H1 (cell line): Measurements from ENCODE around the gene DSCAM. TPM values are rescaled to one million over a fixed set of nuclear protein-coding genes. Genes with fewer than 3 reads are reported as not detected.

Experiments
- CTCF ChIA-PET: fragments of 300-600 bp; sonication (Branson Sonifier 250); formaldehyde crosslinking; loops from one replicate; lab custom pipeline; 2021; ENCODE audit not compliant: partially characterized antibody; lab: Charles Lee
- POLR2A ChIA-PET: fragments of 300-600 bp; sonication (Branson Sonifier 250); formaldehyde crosslinking; loops from one replicate; lab custom pipeline; 2021; ENCODE audit warnings: inconsistent platforms; ENCODE audit not compliant: partially characterized antibody; lab: Charles Lee
- DNase-seq, 2 experiments: peaks; one replicate each; pipeline versions ENCODE4 v3.0.0 to v3.0.0-alpha.2; 2010 to 2022; ENCODE audit warnings: low spot score in 2 of 2, low read depth in 1 of 2, mixed read lengths in 1 of 2
- FAIRE-seq: peaks from 2 replicates; lab custom pipeline; 2011; peaks lifted over from hg19 to GRCh38; lab: Jason Lieb, UNC
- H2AFZ ChIP-seq: 2 replicates; pipeline ENCODE4 v1.8.1; 2012; ENCODE audit warnings: low read length, inconsistent platforms
- H2AK5ac ChIP-seq: 2 replicates; pipeline ENCODE4 v1.6.1; 2013; ENCODE audit warnings: low read depth, low read length
- H2BK120ac ChIP-seq: replicated peaks from 2 replicates; pipeline ENCODE3; 2013; ENCODE audit warnings: low read depth, low read length, inconsistent platforms
- H2BK12ac ChIP-seq: 2 replicates; pipeline ENCODE4 v1.6.1; 2013; ENCODE audit warnings: low read depth, low read length
- H2BK15ac ChIP-seq: 2 replicates; pipeline ENCODE4 v1.6.1; 2013; ENCODE audit warnings: low read length
- H2BK20ac ChIP-seq: 2 replicates; pipeline ENCODE4 v1.6.1; 2013; ENCODE audit warnings: low read length
- H2BK5ac ChIP-seq: 2 replicates; pipeline ENCODE4 v1.6.1; 2013; ENCODE audit warnings: low read depth, low read length
- H3K14ac ChIP-seq: 2 replicates; pipeline ENCODE4 v1.6.1; 2013; ENCODE audit warnings: inconsistent platforms; ENCODE audit not compliant: insufficient read length
- H3K18ac ChIP-seq: 2 replicates; pipeline ENCODE4 v1.6.1; 2013; ENCODE audit warnings: low read length; ENCODE audit errors: extremely low read depth
- H3K23ac ChIP-seq: 2 replicates; pipeline ENCODE4 v1.6.1; 2013; ENCODE audit warnings: inconsistent platforms; ENCODE audit not compliant: insufficient read length
- H3K23me2 ChIP-seq: 2 replicates; pipeline ENCODE4 v1.6.1; 2013; ENCODE audit warnings: low read depth, low read length
- H3K27ac ChIP-seq: 2 replicates; pipeline ENCODE4 v1.6.1; 2011; ENCODE audit warnings: low read depth, low read length, inconsistent platforms
- H3K27me3 ChIP-seq, 4 experiments: replicated peaks in 1 of 4; 1 replicate in 1 of 4; 2 replicates in 3 of 4; pipeline versions ENCODE4 v1.6.1 to v1.8.1; 2011 to 2013; ENCODE audit warnings: low read length in 3 of 4, mild to moderate bottlenecking in 3 of 4, inconsistent platforms in 2 of 4, mixed read lengths in 2 of 4, moderate library complexity in 1 of 4; ENCODE audit not compliant: control insufficient read depth in 3 of 4, insufficient read depth in 3 of 4; ENCODE audit errors: extremely low read depth in 1 of 4
- H3K36me3 ChIP-seq, 4 experiments: 2 replicates each; pipeline versions ENCODE4 v1.6.1 to v1.8.1; 2011 to 2013; ENCODE audit warnings: mild to moderate bottlenecking in 4 of 4, low read length in 3 of 4, moderate library complexity in 2 of 4, control low read depth in 1 of 4, inconsistent platforms in 1 of 4; ENCODE audit not compliant: insufficient read depth in 4 of 4, control insufficient read depth in 2 of 4
- H3K4ac ChIP-seq: replicated peaks from 2 replicates; pipeline ENCODE3; 2013; ENCODE audit warnings: low read length, low read depth, mixed read lengths, inconsistent platforms; ENCODE audit not compliant: insufficient read length
- H3K4me1 ChIP-seq, 4 experiments: replicated peaks in 1 of 4; 1 replicate in 1 of 4; 2 replicates in 3 of 4; pipeline versions ENCODE4 v1.6.1 to v1.8.1; 2011 to 2013; ENCODE audit warnings: low read length in 3 of 4, inconsistent platforms in 2 of 4, mixed read lengths in 1 of 4; ENCODE audit not compliant: insufficient read depth in 4 of 4, control insufficient read depth in 3 of 4
- H3K4me2 ChIP-seq, 2 experiments: 2 replicates each; pipeline versions ENCODE4 v1.6.1 to v1.8.1; 2011 to 2013; ENCODE audit warnings: low read depth in 2 of 2, low read length in 2 of 2, control low read depth in 1 of 2, inconsistent platforms in 1 of 2, mild to moderate bottlenecking in 1 of 2; ENCODE audit not compliant: insufficient read depth in 1 of 2
- H3K4me3 ChIP-seq, 4 experiments: fragments of 200-600, 300-600 bp in 1 of 4; sonication (generic), shearing (Covaris generic), sonication (Bioruptor Twin) in 1 of 4; 2 replicates each; pipeline versions ENCODE4 v1.5.1 to v1.8.1; 2011 to 2016; ENCODE audit warnings: low read length in 4 of 4, low read depth in 3 of 4, control low read depth in 2 of 4, inconsistent platforms in 2 of 4, mild to moderate bottlenecking in 2 of 4, mixed read lengths in 1 of 4, moderate library complexity in 1 of 4; ENCODE audit not compliant: insufficient read depth in 2 of 4; ENCODE audit errors: extremely low read depth in 1 of 4
- H3K56ac ChIP-seq: replicated peaks from 2 replicates; pipeline ENCODE3; 2013; ENCODE audit warnings: low read depth, mild to moderate bottlenecking, mixed read lengths, low read length, inconsistent platforms; ENCODE audit not compliant: insufficient read length
- H3K79me1 ChIP-seq: 2 replicates; pipeline ENCODE4 v1.6.1; 2013; ENCODE audit warnings: low read depth, low read length, control low read depth
- H3K79me2 ChIP-seq, 2 experiments: 2 replicates each; pipeline versions ENCODE4 v1.6.1 to v1.8.1; 2012 to 2013; ENCODE audit warnings: low read length in 2 of 2, mild to moderate bottlenecking in 2 of 2, inconsistent platforms in 1 of 2; ENCODE audit not compliant: insufficient read depth in 2 of 2, control insufficient read depth in 1 of 2
- H3K9ac ChIP-seq, 4 experiments: replicated peaks in 1 of 4; 1 replicate in 1 of 4; 2 replicates in 3 of 4; pipeline versions ENCODE4 v1.6.1 to v1.8.1; 2011 to 2013; ENCODE audit warnings: low read depth in 3 of 4, low read length in 3 of 4, control low read depth in 2 of 4, mild to moderate bottlenecking in 2 of 4, moderate library complexity in 2 of 4, inconsistent platforms in 1 of 4; ENCODE audit errors: extremely low read depth in 1 of 4
- H3K9me3 ChIP-seq, 2 experiments: 2 replicates each; pipeline versions ENCODE4 v1.6.1 to v1.8.1; 2012 to 2013; ENCODE audit warnings: mild to moderate bottlenecking in 2 of 2, moderate library complexity in 2 of 2, control low read depth in 1 of 2, inconsistent platforms in 1 of 2, low read depth in 1 of 2, low read length in 1 of 2, mixed read lengths in 1 of 2; ENCODE audit not compliant: insufficient read depth in 2 of 2
- H4K20me1 ChIP-seq, 2 experiments: replicated peaks in 1 of 2; 2 replicates each; pipeline versions ENCODE3 to v1.8.1; 2011 to 2013; ENCODE audit warnings: inconsistent platforms in 2 of 2, low read length in 2 of 2, mild to moderate bottlenecking in 1 of 2; ENCODE audit not compliant: insufficient read depth in 2 of 2, control insufficient read depth in 1 of 2
- H4K5ac ChIP-seq: 2 replicates; pipeline ENCODE4 v1.6.1; 2013; ENCODE audit warnings: low read length, low read depth, mixed read lengths, inconsistent platforms; ENCODE audit not compliant: insufficient read length
- H4K8ac ChIP-seq: 2 replicates; pipeline ENCODE4 v1.8.0; 2013; ENCODE audit warnings: mild to moderate bottlenecking, moderate library complexity, low read length, inconsistent platforms; ENCODE audit not compliant: insufficient read depth; ENCODE audit errors: extremely low read depth
- H4K91ac ChIP-seq: replicated peaks from 2 replicates; pipeline ENCODE3; 2013; ENCODE audit warnings: low read length, mixed read lengths, inconsistent platforms; ENCODE audit not compliant: insufficient read length
- NRF1 ChIP-seq: IDR thresholded peaks from 2 replicates; pipeline ENCODE4 v1.6.1; 2011; ENCODE audit warnings: mild to moderate bottlenecking, low read depth, low read length, improper control_type of control experiment
- RAD21 ChIP-seq, 2 experiments: IDR thresholded peaks in 1 of 2; conservative IDR thresholded peaks in 1 of 2; 2 replicates each; pipeline ENCODE4 v1.6.1; 2011; ENCODE audit warnings: low read depth in 2 of 2, low read length in 2 of 2, improper control_type of control experiment in 1 of 2, inconsistent platforms in 1 of 2, mild to moderate bottlenecking in 1 of 2, moderate library complexity in 1 of 2
- WGBS, 2 experiments: shearing (Covaris generic) in 1 of 2; methylation state at CpG; one replicate each; pipeline versions ENCODE4 v1.1.6 to v1.1.7; 2013 to 2015; ENCODE audit warnings: low lambda C conversion rate in 2 of 2, mixed read lengths in 2 of 2, inconsistent platforms in 1 of 2, low coverage in 1 of 2, missing lambda C conversion rate in 1 of 2; ENCODE audit not compliant: insufficient replicate concordance in 2 of 2, insufficient coverage in 1 of 2, insufficient read length in 1 of 2; ENCODE audit errors: extremely low coverage in 1 of 2, missing lambda C conversion rate in 1 of 2; 5-methylcytosine and 5-hydroxymethylcytosine counted together
- polyA plus RNA-seq, 7 experiments: library from polyadenylated mRNA; depleted of rRNA in 3 of 7; stranded (reverse) in 5 of 7; unstranded in 2 of 7; fragments of >200 nt in 5 of 7; fragments of 200-250 nt in 2 of 7; gene quantifications; 1 replicate in 5 of 7; 2 replicates in 1 of 7; 4 replicates in 1 of 7; pipeline versions ENCODE4 v1.2.1 to v1.2.3, GENCODE V29; 2011 to 2013; ENCODE audit warnings: missing spikeins in 2 of 7, mixed read lengths in 2 of 7
- total RNA-seq: library from RNA; stranded (reverse); fragmentation: NEBNext Ultra II Directional; extraction: Animal tissue kit (Norgen Biotek cat#: 25700); gene quantifications from 2 replicates; pipeline ENCODE4 v1.2.1, GENCODE V29; 2021

Gene DSCAM
- total and polyA plus RNA-seq, 2 of the 8 experiments (the other 6 are each of a cell fraction or from before 2014, with no cell fraction given): 0.02 to 0.15 TPM

DNA sequence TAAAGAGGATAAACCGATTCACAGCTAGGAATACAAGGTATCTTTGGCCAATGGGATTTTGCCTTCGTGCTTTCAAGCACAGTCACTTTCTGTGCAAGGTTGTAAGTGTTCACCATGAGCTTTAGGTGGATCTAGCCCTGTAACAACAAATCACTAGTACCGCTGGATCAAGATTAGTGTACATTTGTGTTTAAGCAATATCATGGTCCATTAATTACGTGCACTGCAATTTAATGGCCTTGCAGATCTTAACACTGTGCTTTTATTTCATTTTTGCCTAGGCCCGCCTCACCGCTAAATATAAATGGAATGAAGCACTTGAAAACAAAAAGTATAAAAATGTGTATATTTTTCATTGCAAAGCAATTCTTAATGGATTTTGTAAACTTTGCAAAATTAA lies 461.1 kb downstream of the DSCAM start:
- 91% methylated on average over 6 of the region's 6 CpGs; no CpG with 5 or more reads in 1 of the 2 experiments for WGBS, 2 experiments
- FAIRE-seq (no peak), DNase-seq (no peak)
- H4K8ac ChIP-seq: no peak overlapping the region
- H3K56ac ChIP-seq: no peak overlapping the region
- no peak overlapping the region for H2AFZ ChIP-seq
- ChIA-PET POLR2A (no interaction called here), CTCF (interaction anchor here (0.5 to 2.3 kb wide), 24 partner anchors 10 to 599 kb away, joined by 3 to 14 read pairs (median 4); no protein-coding TSS in a partner anchor)
- H2BK120ac ChIP-seq: no peak overlapping the region
- no peak overlapping the region for H4K5ac ChIP-seq
- H3K9ac ChIP-seq: no peak overlapping the region
- H2BK5ac ChIP-seq: no peak overlapping the region
- no peaks in the 10 kb centered on the region for H3K36me3 ChIP-seq
- H3K14ac ChIP-seq: no peak overlapping the region
- no peak overlapping the region for H2BK15ac ChIP-seq
- no peak overlapping the region for H3K23ac ChIP-seq
- H3K27me3 ChIP-seq: no peaks in the 10 kb centered on the region; a peak in 1 of 7 replicates
- H4K91ac ChIP-seq: no peak overlapping the region
- no peak overlapping the region for H3K4me3 ChIP-seq
- H3K4ac ChIP-seq: no peak overlapping the region
- H4K20me1 ChIP-seq: no peaks in the 10 kb centered on the region
- TF ChIP-seq NRF1 (no peak), RAD21 (IDR thresholded peaks at IDR 0.05 in 1 of 2, conservative IDR thresholded peaks at IDR 0.05 in 1 of 2; ENCODE audit: low read depth in 2 of 2, low read length in 2 of 2) (no peak)
- H2AK5ac ChIP-seq: no peak overlapping the region
- no peaks in the 10 kb centered on the region for H3K9me3 ChIP-seq
- H3K79me2 ChIP-seq: no peaks in the 10 kb centered on the region
- H3K18ac ChIP-seq: no peak overlapping the region
- H3K27ac ChIP-seq: no peak overlapping the region
- no peak overlapping the region for H2BK12ac ChIP-seq
- no peaks in the 10 kb centered on the region for H3K4me1 ChIP-seq
- H3K4me2 ChIP-seq: 0 out of 4 replicates have a peak overlapping the region, but pooled peaks of 1 of the 2 experiments have one; percentile 24
- H3K79me1 ChIP-seq: no peaks in the 10 kb centered on the region
- no peak overlapping the region for H2BK20ac ChIP-seq
- H3K23me2 ChIP-seq: no peaks in the 10 kb centered on the region; the same call in 1 of the 2 replicates
